GM12878 (cell line): ENCODE data around the gene MCEMP1. TPM values are rescaled to one million over a fixed set of nuclear protein-coding genes. Genes with fewer than 3 reads are reported as not detected.

Source experiments
- BCL3 ChIP-seq: IDR thresholded peaks from 2 replicates; pipeline ENCODE4 v1.6.1; 2011; ENCODE audit warnings: borderline replicate concordance, low read depth, mild to moderate bottlenecking, moderate library complexity, low read length; ENCODE audit not compliant: insufficient read depth, poor library complexity, severe bottlenecking
- BHLHE40 ChIP-seq, 2 experiments: fragments of 450-650 bp in 1 of 2; IDR thresholded peaks; 2 replicates each; pipeline ENCODE4 v1.6.1; 2011 to 2017; ENCODE audit warnings: low read depth in 2 of 2, borderline replicate concordance in 1 of 2, improper control_type of control experiment in 1 of 2, low read length in 1 of 2, mild to moderate bottlenecking in 1 of 2
- BMI1 ChIP-seq: fragments of 450-650 bp; IDR thresholded peaks from 2 replicates; pipeline ENCODE4 v1.6.1; 2016; ENCODE audit warnings: mild to moderate bottlenecking, moderate library complexity, borderline replicate concordance
- GATAD2B ChIP-seq: fragments of 450-650 bp; conservative IDR thresholded peaks from 2 replicates; pipeline ENCODE4 v1.6.1; 2017; ENCODE audit warnings: low read depth, mild to moderate bottlenecking, moderate library complexity
- HCFC1 ChIP-seq: fragments of 150-350 bp; IDR thresholded peaks from 2 replicates; pipeline ENCODE4 v1.6.1; 2014; ENCODE audit warnings: low read length
- MEF2B ChIP-seq: fragments of 450-650 bp; IDR thresholded peaks from 2 replicates; pipeline ENCODE4 v1.6.1; 2018; ENCODE audit warnings: mild to moderate bottlenecking, moderate library complexity; ENCODE audit not compliant: partially characterized antibody, poor library complexity, severe bottlenecking
- MYB ChIP-seq: fragments of 150-350 bp; IDR thresholded peaks from 2 replicates; pipeline ENCODE4 v1.6.1; 2014; ENCODE audit warnings: mild to moderate bottlenecking, low read depth, low read length, borderline replicate concordance
- NFIC ChIP-seq: IDR thresholded peaks from 2 replicates; pipeline ENCODE4 v1.6.1; 2012; ENCODE audit warnings: low read depth, mild to moderate bottlenecking, inconsistent platforms, low read length, moderate library complexity
- NR2C2 ChIP-seq: IDR thresholded peaks from 2 replicates; pipeline ENCODE4 v1.6.1; 2011; ENCODE audit warnings: borderline replicate concordance, low read depth; ENCODE audit not compliant: control insufficient read depth, insufficient read length
- NR2F1 ChIP-seq: fragments of 450-650 bp; conservative IDR thresholded peaks from 2 replicates; pipeline ENCODE4 v1.6.1; 2017; ENCODE audit warnings: mild to moderate bottlenecking
- PML ChIP-seq: IDR thresholded peaks from 2 replicates; pipeline ENCODE4 v1.6.1; 2012; ENCODE audit warnings: low read length, inconsistent platforms
- RB1 ChIP-seq: fragments of 450-650 bp; formaldehyde crosslinking; IDR thresholded peaks from 2 replicates; pipeline ENCODE4 v1.6.1; 2017; ENCODE audit warnings: mild to moderate bottlenecking, borderline replicate concordance
- REST ChIP-seq: IDR thresholded peaks from 2 replicates; pipeline ENCODE4 v1.6.1; 2012; ENCODE audit warnings: mild to moderate bottlenecking, low read depth, low read length
- SMAD5 ChIP-seq: IDR thresholded peaks from 2 replicates; pipeline ENCODE4 v1.6.1; 2016; ENCODE audit warnings: antibody characterized with exemption, low read depth
- SUPT20H ChIP-seq: IDR thresholded peaks from 2 replicates; pipeline ENCODE4 v1.6.1; 2011; ENCODE audit warnings: low read depth, mild to moderate bottlenecking, low read length, moderate library complexity, borderline replicate concordance; ENCODE audit not compliant: control insufficient read depth
- TCF12 ChIP-seq: IDR thresholded peaks from 2 replicates; pipeline ENCODE4 v1.6.1; 2011; ENCODE audit warnings: low read depth, mild to moderate bottlenecking, low read length
- USF1 ChIP-seq: IDR thresholded peaks from 2 replicates; pipeline ENCODE4 v1.6.1; 2011; ENCODE audit warnings: borderline replicate concordance, low read depth, mild to moderate bottlenecking, moderate library complexity, mixed read lengths, low read length; ENCODE audit not compliant: insufficient read depth; ENCODE audit errors: extremely low read length
- YY1 ChIP-seq: IDR thresholded peaks from 2 replicates; pipeline ENCODE4 v1.6.1; 2011; ENCODE audit warnings: low read depth, mild to moderate bottlenecking, low read length
- ZBED1 ChIP-seq: IDR thresholded peaks from 2 replicates; pipeline ENCODE4 v1.6.1; 2016; ENCODE audit warnings: borderline replicate concordance
- ZBTB33 ChIP-seq: fragments of 450-650 bp; IDR thresholded peaks from 2 replicates; pipeline ENCODE4 v1.6.1; 2017; ENCODE audit warnings: mild to moderate bottlenecking
- ZNF207 ChIP-seq: fragments of 450-650 bp; IDR thresholded peaks from 2 replicates; pipeline ENCODE4 v1.6.1; 2014; ENCODE audit warnings: antibody characterized with exemption, mild to moderate bottlenecking, borderline replicate concordance
- ZNF24 ChIP-seq: fragments of 450-650 bp; IDR thresholded peaks from 2 replicates; pipeline ENCODE4 v1.6.1; 2017; ENCODE audit warnings: antibody characterized with exemption, mild to moderate bottlenecking
- polyA plus RNA-seq, 11 experiments: library from polyadenylated mRNA; depleted of rRNA in 4 of 11; unstranded in 6 of 11; stranded (reverse) in 5 of 11; fragments of >200 nt; fragmentation: Nextera tagmentation in 4 of 11; fragmentation: Illumina TruSeq in 1 of 11; extraction: Ambion mirVana in 4 of 11; extraction: Trizol in 1 of 11; gene quantifications; 1 replicate in 1 of 11; 2 replicates in 10 of 11; pipeline versions ENCODE4 v1.2.1 to v1.2.3, GENCODE V29; 2011 to 2016; ENCODE audit warnings: inconsistent platforms in 2 of 11, missing spikeins in 2 of 11, low read depth in 1 of 11
- total RNA-seq, 4 experiments: library from RNA; depleted of rRNA in 3 of 4; stranded (reverse); fragments of >200 nt in 3 of 4; fragmentation: Illumina TruSeq in 1 of 4; extraction: Trizol in 1 of 4; gene quantifications; 2 replicates each; pipeline versions ENCODE4 v1.2.1 to v1.2.3, GENCODE V29; 2013 to 2021

Gene MCEMP1
- total and polyA plus RNA-seq, 10 of the 15 experiments (the other 5 are each of a cell fraction or from before 2014, with no cell fraction given): 0.08 to 0.55 (median 0.26) TPM; not detected in 1

- no peak for TF ChIP-seq MYB
- peak; percentile 74; the same call in 1 of the 2 replicates for TF ChIP-seq PML
- TF ChIP-seq RB1: 0 out of 2 replicates have a peak, but pooled peaks have one; percentile 50
- peak; percentile 81; the same call in 1 of the 2 replicates for TF ChIP-seq ZBED1
- peak; percentile 92 for TF ChIP-seq NFIC
- peak; percentile 98 for TF ChIP-seq GATAD2B
- TF ChIP-seq SMAD5: peak; percentile 82; the same call in 1 of the 2 replicates
- no peak for TF ChIP-seq BMI1
- peak; percentile 75 for TF ChIP-seq NR2F1
- peak; percentile 98 for TF ChIP-seq BCL3
- TF ChIP-seq SUPT20H: no peak
- no peak for TF ChIP-seq USF1
- TF ChIP-seq ZNF24: peak; percentile 50; the same call in 1 of the 2 replicates
- TF ChIP-seq BHLHE40 (IDR thresholded peaks at IDR 0.05; ENCODE audit: borderline replicate concordance in 1 of 2, low read depth in 2 of 2, low read length in 1 of 2): peak; percentile 48 to 72
- no peak for TF ChIP-seq NR2C2
- peak; percentile 99 for TF ChIP-seq TCF12
- no peak for TF ChIP-seq ZNF207
- peak; percentile 98 for TF ChIP-seq MEF2B
- TF ChIP-seq HCFC1: no peak
- peak; percentile 93 for TF ChIP-seq YY1
- no peak for TF ChIP-seq ZBTB33
- TF ChIP-seq REST: no peak
Measured at GRCh38 chr19:7701654-7702457, 25.0 kb downstream of the MCEMP1 start, which contains the start of gene FCER2 (continued).
